Vagina (tissue), 2 donors: ENCODE results near the gene ATAD1. TPM values are rescaled to one million over a fixed set of nuclear protein-coding genes. Genes with fewer than 3 reads are reported as not detected.

Source experiments
- DNase-seq, 2 donors: peaks; one replicate each; pipeline ENCODE4 v3.0.0-alpha.2; 2017; ENCODE audit errors: extremely low spot score in 2 of 2
- H3K27ac ChIP-seq: fragments of 200-600 bp; sonication (generic); one replicate; pipeline ENCODE4 v1.5.1; 2019
- H3K27me3 ChIP-seq: fragments of 200-600 bp; sonication (generic); one replicate; pipeline ENCODE4 v1.5.1; 2019
- H3K36me3 ChIP-seq, 2 donors: fragments of 200-600 bp; sonication (generic); one replicate each; pipeline ENCODE4 v1.5.1; 2017 to 2019
- H3K4me1 ChIP-seq: fragments of 200-600 bp; sonication (generic); one replicate; pipeline ENCODE4 v1.5.1; 2019
- H3K4me3 ChIP-seq, 2 donors: fragments of 200-600 bp; sonication (generic); 1 replicate in 1 of 2; 2 replicates in 1 of 2; pipeline ENCODE4 v1.5.1; 2016 to 2019
- H3K9me3 ChIP-seq: fragments of 200-600 bp; sonication (generic); one replicate; pipeline ENCODE4 v1.5.1; 2019
- POLR2A ChIP-seq, 2 donors: fragments of 450-650 bp; IDR thresholded peaks; one replicate each; pipeline ENCODE4 v1.6.1; 2017; ENCODE audit warnings: antibody characterized with exemption in 2 of 2, mild to moderate bottlenecking in 2 of 2, moderate library complexity in 2 of 2
- POLR2AphosphoS5 ChIP-seq, 2 donors: sonication (generic); formaldehyde crosslinking; IDR thresholded peaks; one replicate each; pipeline ENCODE4 v1.9.0; 2017; ENCODE audit warnings: antibody characterized with exemption in 2 of 2, mild to moderate bottlenecking in 2 of 2, low read depth in 1 of 2; ENCODE audit not compliant: insufficient read depth in 1 of 2
- intact Hi-C: fragments of 100-400 bp; cut with DNase I; formaldehyde crosslinking; loops from one replicate; pipeline ENCODE4 v1.15.1; 2023
- total RNA-seq: library from RNA; depleted of rRNA; stranded (reverse); fragments of >200 nt; gene quantifications from one replicate; pipeline ENCODE4 v1.2.3, GENCODE V29; 2016
- TF ChIP-seq, protein P1 (sequence below), 3 experiments: fragments of 450-650 bp in 2 of 3; fragments of 200-600 bp in 1 of 3; sonication (generic) in 1 of 3; IDR thresholded peaks; one replicate each; pipeline ENCODE4 v1.5.1; 2017 to 2019; ENCODE audit warnings: antibody characterized with exemption in 3 of 3, mild to moderate bottlenecking in 2 of 3, moderate library complexity in 2 of 3

Gene ATAD1
- total RNA-seq, 1 donor from 2014 or later: 44.7 TPM

DNA sequence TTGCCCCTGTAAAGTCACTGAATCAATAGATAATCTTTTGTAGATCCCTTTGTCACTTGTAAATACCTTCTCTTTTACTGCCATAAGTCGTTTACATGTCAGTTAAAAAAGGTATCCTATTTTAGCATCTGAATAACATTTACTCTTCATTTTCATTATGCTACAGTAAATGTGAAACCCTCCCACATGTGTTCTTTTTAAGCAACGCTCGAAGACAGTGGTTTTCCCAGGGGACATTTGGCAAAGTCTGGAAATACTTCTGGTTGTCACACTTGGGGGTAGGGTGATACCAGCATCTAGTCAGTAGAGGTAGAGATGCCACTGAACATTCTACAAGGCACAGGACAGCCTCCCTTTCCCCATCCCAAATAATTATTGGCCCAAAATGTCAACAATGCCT lies 23.7 kb downstream of the ATAD1 start:
- no peaks in the 10 kb centered on the region for H3K27me3 ChIP-seq
- intact Hi-C loops: no loop called here
- no peaks in the 10 kb centered on the region for H3K9me3 ChIP-seq
- H3K4me1 ChIP-seq: peaks cover 6% of the 10 kb centered on the region
- H3K4me3 ChIP-seq: no peak overlapping the region
- no peak for DNase-seq
- TF ChIP-seq POLR2A (IDR thresholded peaks at IDR 0.05): no peak
- TF ChIP-seq POLR2AphosphoS5 (IDR thresholded peaks at IDR 0.05; ENCODE audit: insufficient read depth in 1 of 2, low read depth in 1 of 2): no peak
- TF ChIP-seq, protein P1, sequence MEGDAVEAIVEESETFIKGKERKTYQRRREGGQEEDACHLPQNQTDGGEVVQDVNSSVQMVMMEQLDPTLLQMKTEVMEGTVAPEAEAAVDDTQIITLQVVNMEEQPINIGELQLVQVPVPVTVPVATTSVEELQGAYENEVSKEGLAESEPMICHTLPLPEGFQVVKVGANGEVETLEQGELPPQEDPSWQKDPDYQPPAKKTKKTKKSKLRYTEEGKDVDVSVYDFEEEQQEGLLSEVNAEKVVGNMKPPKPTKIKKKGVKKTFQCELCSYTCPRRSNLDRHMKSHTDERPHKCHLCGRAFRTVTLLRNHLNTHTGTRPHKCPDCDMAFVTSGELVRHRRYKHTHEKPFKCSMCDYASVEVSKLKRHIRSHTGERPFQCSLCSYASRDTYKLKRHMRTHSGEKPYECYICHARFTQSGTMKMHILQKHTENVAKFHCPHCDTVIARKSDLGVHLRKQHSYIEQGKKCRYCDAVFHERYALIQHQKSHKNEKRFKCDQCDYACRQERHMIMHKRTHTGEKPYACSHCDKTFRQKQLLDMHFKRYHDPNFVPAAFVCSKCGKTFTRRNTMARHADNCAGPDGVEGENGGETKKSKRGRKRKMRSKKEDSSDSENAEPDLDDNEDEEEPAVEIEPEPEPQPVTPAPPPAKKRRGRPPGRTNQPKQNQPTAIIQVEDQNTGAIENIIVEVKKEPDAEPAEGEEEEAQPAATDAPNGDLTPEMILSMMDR (IDR thresholded peaks at IDR 0.05): no peak
- no peak overlapping the region for H3K27ac ChIP-seq
- H3K36me3 ChIP-seq: peaks cover 2 to 7% of the 10 kb centered on the region in 2 donors

DNA sequence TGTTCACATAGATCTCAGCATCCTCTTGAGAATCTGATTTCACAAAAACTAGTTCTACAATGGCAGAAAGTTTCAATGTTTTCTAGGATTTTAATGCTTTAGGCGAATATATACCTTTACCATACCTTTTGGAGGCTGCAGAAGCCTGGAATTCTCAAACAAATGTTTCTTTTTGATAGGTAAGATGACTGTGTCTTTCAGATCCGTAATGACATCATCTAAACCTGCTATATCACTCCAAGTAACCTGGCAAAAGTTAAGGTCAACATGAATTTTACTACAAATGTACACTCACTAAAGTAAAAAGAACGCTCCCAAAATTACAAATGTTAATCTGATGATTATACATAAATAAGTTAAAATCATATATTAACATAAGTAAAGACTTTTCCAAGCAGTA lies 27.8 kb downstream of the ATAD1 start:
- H3K36me3 ChIP-seq: peaks cover 2 to 8% of the 10 kb centered on the region in 2 donors
- TF ChIP-seq POLR2AphosphoS5 (IDR thresholded peaks at IDR 0.05; ENCODE audit: insufficient read depth in 1 of 2, low read depth in 1 of 2): no peak
- TF ChIP-seq, protein P1 (IDR thresholded peaks at IDR 0.05): no peak
- no peak for TF ChIP-seq POLR2A (IDR thresholded peaks at IDR 0.05)

DNA sequence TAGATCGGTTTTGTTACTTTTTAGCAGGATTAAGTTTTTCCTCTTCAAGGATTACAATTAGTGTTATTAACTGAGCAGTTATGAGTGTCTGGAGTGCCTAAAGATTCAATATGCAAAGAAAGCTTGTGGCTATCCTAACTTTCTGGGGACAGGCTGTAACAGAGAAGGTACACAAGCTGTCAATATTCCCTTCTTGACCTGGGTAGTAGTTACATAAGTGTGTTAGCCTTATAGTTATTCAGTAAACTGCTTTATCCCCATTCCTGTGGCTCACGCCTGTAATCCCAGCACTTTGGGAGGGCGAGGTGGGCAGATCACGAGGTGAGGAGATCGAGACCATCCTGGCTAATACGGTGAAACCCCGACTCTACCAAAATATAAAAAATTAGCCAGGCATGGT lies 31.6 kb downstream of the ATAD1 start:
- Histone ChIP-seq H3K9me3 (no peaks in the 10 kb centered on the region), H3K4me1 (no peaks in the 10 kb centered on the region), H3K27me3 (no peaks in the 10 kb centered on the region), H3K36me3 (peaks cover 0 to 11% of the 10 kb centered on the region in 2 donors), H3K4me3 (no peak overlapping the region), H3K27ac (no peak overlapping the region)
- no peak for DNase-seq
- intact Hi-C loops: no loop called here
- TF ChIP-seq POLR2A (IDR thresholded peaks at IDR 0.05): no peak
- no peak for TF ChIP-seq POLR2AphosphoS5 (IDR thresholded peaks at IDR 0.05; ENCODE audit: insufficient read depth in 1 of 2, low read depth in 1 of 2)
- TF ChIP-seq, protein P1 (IDR thresholded peaks at IDR 0.05): no peak

More for the DNA sequence above, 27.8 kb downstream of the ATAD1 start:
- Histone ChIP-seq H3K27me3 (no peaks in the 10 kb centered on the region), H3K4me1 (peaks cover 6% of the 10 kb centered on the region), H3K9me3 (no peaks in the 10 kb centered on the region), H3K27ac (no peak overlapping the region), H3K4me3 (no peak overlapping the region)
- DNase-seq: no peak
- intact Hi-C loops: no loop called here

DNA sequence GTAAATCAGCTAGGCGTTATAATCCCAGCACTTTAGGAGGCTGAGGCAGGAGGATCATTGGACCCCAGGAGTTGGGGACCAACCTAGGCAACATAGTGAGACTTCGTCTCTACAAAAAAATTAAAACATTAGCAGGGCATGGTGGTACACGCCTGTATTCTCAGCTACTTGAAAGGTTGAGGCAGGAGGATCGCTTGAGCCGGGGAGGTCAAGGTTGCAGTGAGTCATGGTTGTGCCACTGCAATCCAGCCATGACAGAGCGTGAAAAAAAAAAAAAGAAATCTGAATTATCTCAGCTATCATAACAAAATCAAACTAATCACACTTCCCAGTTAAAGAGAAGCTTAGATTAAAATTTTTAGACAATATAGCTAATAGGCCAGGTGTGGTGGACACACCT lies 35.3 kb downstream of the ATAD1 start:
- DNase-seq: no peak
- intact Hi-C loops: no loop called here
- peaks cover 0 to 12% of the 10 kb centered on the region in 2 donors for H3K36me3 ChIP-seq
- no peaks in the 10 kb centered on the region for H3K4me1 ChIP-seq
- no peaks in the 10 kb centered on the region for H3K27me3 ChIP-seq
- TF ChIP-seq POLR2A (IDR thresholded peaks at IDR 0.05): no peak
- no peak overlapping the region for H3K27ac ChIP-seq
- H3K9me3 ChIP-seq: no peaks in the 10 kb centered on the region
- no peak overlapping the region for H3K4me3 ChIP-seq

DNA sequence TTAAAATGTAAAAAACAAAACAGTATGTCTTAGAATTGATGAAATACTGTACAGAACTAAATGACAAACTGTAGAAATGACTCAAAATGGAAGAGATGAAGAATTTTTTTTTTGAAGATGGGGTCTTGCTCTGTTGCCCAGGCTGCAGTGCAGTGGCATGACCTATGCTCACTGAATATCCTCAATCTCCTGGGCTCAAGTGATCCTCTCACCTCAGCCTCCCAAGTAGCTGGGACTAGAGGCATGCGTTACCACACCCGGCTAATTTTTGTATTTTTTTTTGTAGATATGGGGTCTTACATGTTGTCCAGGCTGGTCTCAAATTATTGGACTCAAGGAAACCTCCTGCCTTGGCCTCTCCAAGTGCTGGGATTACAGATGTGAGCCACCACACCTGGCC lies 36.5 kb downstream of the ATAD1 start:
- intact Hi-C loops: no loop called here
- Histone ChIP-seq H3K9me3 (no peaks in the 10 kb centered on the region), H3K4me3 (no peak overlapping the region), H3K4me1 (no peaks in the 10 kb centered on the region), H3K36me3 (peaks cover 0 to 12% of the 10 kb centered on the region in 2 donors), H3K27me3 (no peaks in the 10 kb centered on the region), H3K27ac (no peak overlapping the region)
- DNase-seq: no peak
- TF ChIP-seq, protein P1 (IDR thresholded peaks at IDR 0.05): no peak
- no peak for TF ChIP-seq POLR2AphosphoS5 (IDR thresholded peaks at IDR 0.05; ENCODE audit: insufficient read depth in 1 of 2, low read depth in 1 of 2)

DNA sequence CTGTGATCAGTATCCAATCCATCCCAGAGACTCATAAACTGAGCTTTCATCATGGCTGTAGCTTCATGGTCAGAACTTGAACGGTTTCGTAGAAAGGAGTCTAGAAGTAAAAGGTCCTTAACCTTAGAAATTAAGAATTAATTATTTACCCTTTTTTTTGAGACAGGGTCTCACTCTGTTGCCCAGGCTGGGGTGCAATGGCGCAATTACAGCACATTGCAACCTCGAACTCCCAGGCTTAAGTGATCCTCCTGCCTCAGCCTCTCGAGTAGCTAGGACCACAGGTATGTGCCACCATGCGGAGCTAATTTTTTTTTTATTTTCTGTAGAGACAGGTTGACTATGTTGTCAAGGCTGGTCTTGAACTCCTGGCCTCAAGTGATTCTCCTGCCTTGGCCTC lies 41.7 kb downstream of the ATAD1 start:
- TF ChIP-seq POLR2AphosphoS5 (IDR thresholded peaks at IDR 0.05; ENCODE audit: insufficient read depth in 1 of 2, low read depth in 1 of 2) (no peak), POLR2A (IDR thresholded peaks at IDR 0.05) (no peak)
- TF ChIP-seq, protein P1 (IDR thresholded peaks at IDR 0.05): no peak
- no peak for DNase-seq
- Histone ChIP-seq H3K36me3 (peaks cover 0 to 4% of the 10 kb centered on the region in 2 donors), H3K4me3 (no peak overlapping the region), H3K27me3 (no peaks in the 10 kb centered on the region), H3K4me1 (no peaks in the 10 kb centered on the region), H3K9me3 (no peaks in the 10 kb centered on the region), H3K27ac (no peak overlapping the region)
- intact Hi-C loops: no loop called here
